H9 (cell line): ENCODE data around the gene DARS1. TPM values are rescaled to one million over a fixed set of nuclear protein-coding genes. Genes with fewer than 3 reads are reported as not detected.

Experiments used
- DNase-seq: peaks from one replicate; pipeline ENCODE4 v3.0.0-alpha.2; 2017
- H2AFZ ChIP-seq: one replicate; pipeline ENCODE4 v1.6.1; 2013; ENCODE audit warnings: mild to moderate bottlenecking, low read length, control low read depth, moderate library complexity
- H2AK5ac ChIP-seq: 2 replicates; pipeline ENCODE4 v1.6.1; 2013; ENCODE audit warnings: low read length, control low read depth, mixed read lengths; ENCODE audit not compliant: insufficient read length
- H2BK120ac ChIP-seq: one replicate; pipeline ENCODE4 v1.6.1; 2013; ENCODE audit warnings: low read depth, mild to moderate bottlenecking, low read length, control low read depth, inconsistent platforms; ENCODE audit not compliant: poor library complexity, severe bottlenecking
- H2BK12ac ChIP-seq: 2 replicates; pipeline ENCODE4 v1.6.1; 2013; ENCODE audit warnings: low read length, control low read depth, mixed read lengths, low read depth; ENCODE audit not compliant: insufficient read length
- H2BK15ac ChIP-seq: 2 replicates; pipeline ENCODE4 v1.6.1; 2013; ENCODE audit warnings: low read depth, low read length, control low read depth
- H2BK20ac ChIP-seq: one replicate; pipeline ENCODE4 v1.6.1; 2013; ENCODE audit warnings: low read depth, mild to moderate bottlenecking, low read length, control low read depth, inconsistent platforms; ENCODE audit not compliant: poor library complexity, severe bottlenecking
- H2BK5ac ChIP-seq: 2 replicates; pipeline ENCODE4 v1.6.1; 2013; ENCODE audit warnings: low read length, control low read depth, mixed read lengths; ENCODE audit not compliant: insufficient read length
- H3K14ac ChIP-seq: 2 replicates; pipeline ENCODE4 v1.6.1; 2013; ENCODE audit warnings: low read length, control low read depth; ENCODE audit not compliant: insufficient read depth
- H3K18ac ChIP-seq: 2 replicates; pipeline ENCODE4 v1.6.1; 2013; ENCODE audit warnings: low read depth, mild to moderate bottlenecking, mixed read lengths, low read length, control low read depth; ENCODE audit not compliant: insufficient read length
- H3K23ac ChIP-seq: 2 replicates; pipeline ENCODE4 v1.6.1; 2013; ENCODE audit warnings: low read length, control low read depth, mixed read lengths, low read depth; ENCODE audit not compliant: insufficient read length
- H3K23me2 ChIP-seq: 2 replicates; pipeline ENCODE4 v1.6.1; 2013; ENCODE audit warnings: low read depth, mild to moderate bottlenecking, mixed read lengths, low read length, control low read depth; ENCODE audit not compliant: insufficient read length, poor library complexity, severe bottlenecking
- H3K27ac ChIP-seq: 2 replicates; pipeline ENCODE4 v1.5.1; 2013; ENCODE audit warnings: low read length, control low read depth, mixed read lengths, low read depth; ENCODE audit not compliant: insufficient read length
- H3K27me3 ChIP-seq: 2 replicates; pipeline ENCODE4 v1.6.1; 2013; ENCODE audit warnings: low read length, control low read depth, inconsistent platforms; ENCODE audit not compliant: insufficient read depth
- H3K4ac ChIP-seq: 2 replicates; pipeline ENCODE4 v1.6.1; 2013; ENCODE audit warnings: low read depth, mild to moderate bottlenecking, control low read depth, inconsistent platforms, low read length, moderate library complexity
- H3K4me1 ChIP-seq: 2 replicates; pipeline ENCODE4 v1.6.1; 2013; ENCODE audit warnings: low read length, control low read depth, inconsistent platforms; ENCODE audit not compliant: insufficient read depth
- H3K4me2 ChIP-seq: 2 replicates; pipeline ENCODE4 v1.6.1; 2013; ENCODE audit warnings: low read length, control low read depth, mixed read lengths; ENCODE audit not compliant: insufficient read length, insufficient read depth
- H3K56ac ChIP-seq: 2 replicates; pipeline ENCODE4 v1.6.1; 2013; ENCODE audit warnings: low read depth, mild to moderate bottlenecking, mixed read lengths, low read length, control low read depth; ENCODE audit not compliant: insufficient read length
- H3K79me1 ChIP-seq: 2 replicates; pipeline ENCODE4 v1.6.1; 2013; ENCODE audit warnings: low read depth, mild to moderate bottlenecking, moderate library complexity, low read length, control low read depth, inconsistent platforms; ENCODE audit not compliant: insufficient read depth, poor library complexity, severe bottlenecking
- H3K79me2 ChIP-seq: 2 replicates; pipeline ENCODE4 v1.6.1; 2013; ENCODE audit warnings: low read length, control low read depth, inconsistent platforms; ENCODE audit not compliant: insufficient read depth
- H3K9ac ChIP-seq: 2 replicates; pipeline ENCODE4 v1.6.1; 2013; ENCODE audit warnings: low read length, control low read depth, mixed read lengths; ENCODE audit not compliant: insufficient read length; ENCODE audit errors: extremely low read depth
- H3K9me3 ChIP-seq: one replicate; pipeline ENCODE4 v1.6.1; 2013; ENCODE audit warnings: low read depth, low read length, inconsistent platforms; ENCODE audit not compliant: control insufficient read depth
- H3T11ph ChIP-seq: one replicate; pipeline ENCODE4 v1.6.1; 2013; ENCODE audit warnings: mild to moderate bottlenecking, low read length, control low read depth, inconsistent platforms
- H4K20me1 ChIP-seq: one replicate; pipeline ENCODE4 v1.6.1; 2013; ENCODE audit not compliant: control insufficient read depth, insufficient read length, insufficient read depth
- H4K5ac ChIP-seq: 2 replicates; pipeline ENCODE4 v1.6.1; 2013; ENCODE audit warnings: low read depth, mild to moderate bottlenecking, mixed read lengths, low read length, control low read depth; ENCODE audit not compliant: insufficient read length
- H4K8ac ChIP-seq: replicated peaks from 2 replicates; pipeline ENCODE4 v1.6.1; 2013; ENCODE audit warnings: low read length, control low read depth, mixed read lengths, low read depth; ENCODE audit not compliant: insufficient read length
- H4K91ac ChIP-seq: 2 replicates; pipeline ENCODE4 v1.6.1; 2013; ENCODE audit warnings: low read depth, mild to moderate bottlenecking, moderate library complexity, mixed read lengths, low read length, control low read depth; ENCODE audit not compliant: insufficient read length
- H3K27ac Mint-ChIP-seq, 3 experiments: 2 replicates in 2 of 3; 3 replicates in 1 of 3; pipeline ENCODE4 v1.8.0; 2020 to 2021; ENCODE audit warnings: mixed read lengths in 3 of 3, mild to moderate bottlenecking in 1 of 3, moderate library complexity in 1 of 3
- H3K27me3 Mint-ChIP-seq: 2 replicates; pipeline ENCODE4 v1.8.0; 2021; ENCODE audit warnings: low read depth, mild to moderate bottlenecking, moderate library complexity, mixed read lengths
- H3K36me3 Mint-ChIP-seq, 3 experiments: 2 replicates in 2 of 3; 3 replicates in 1 of 3; pipeline ENCODE4 v1.8.0; 2020 to 2021; ENCODE audit warnings: low read depth in 3 of 3, mixed read lengths in 3 of 3; ENCODE audit not compliant: insufficient read depth in 1 of 3
- H3K4me1 Mint-ChIP-seq, 2 experiments: 2 replicates each; pipeline ENCODE4 v1.8.0; 2020; ENCODE audit warnings: mixed read lengths in 2 of 2
- H3K4me3 Mint-ChIP-seq, 2 experiments: 2 replicates in 1 of 2; 3 replicates in 1 of 2; pipeline ENCODE4 v1.8.0; 2020 to 2021; ENCODE audit warnings: mild to moderate bottlenecking in 2 of 2, mixed read lengths in 2 of 2, moderate library complexity in 1 of 2
- H3K9me3 Mint-ChIP-seq, 2 experiments: 2 replicates in 1 of 2; 3 replicates in 1 of 2; pipeline ENCODE4 v1.8.0; 2020; ENCODE audit warnings: mild to moderate bottlenecking in 2 of 2, mixed read lengths in 2 of 2, moderate library complexity in 1 of 2
- CTCF ChIP-seq: fragments of 200-600 bp; sonication (generic); conservative IDR thresholded peaks from 3 replicates; pipeline ENCODE4 v1.8.0; 2021; ENCODE audit warnings: antibody characterized with exemption, mild to moderate bottlenecking
- WGBS: extraction: QIAGEN DNeasy Blood & Tissue Kit; methylation state at CpG from one replicate; pipeline ENCODE4 v1.1.7; 2013; ENCODE audit warnings: missing lambda C conversion rate, low lambda C conversion rate, mixed read lengths; ENCODE audit not compliant: insufficient read length; ENCODE audit errors: extremely low coverage; 5-methylcytosine and 5-hydroxymethylcytosine counted together
- total RNA-seq: library from RNA; stranded (reverse); gene quantifications from 2 replicates; pipeline ENCODE4 v1.2.1, GENCODE V29; 2021

Gene DARS1
- total RNA-seq, 1 experiment from 2014 or later = 117 TPM

- no CpG with 5 or more reads among the region's 4 CpGs for WGBS
- no peak for DNase-seq
- Histone ChIP-seq H3K18ac (no peak overlapping the region), H4K20me1 (no peaks in the 10 kb centered on the region), H3K79me2 (no peaks in the 10 kb centered on the region), H2AK5ac (no peak overlapping the region), H3K79me1 (no peaks in the 10 kb centered on the region), H2BK12ac (no peak overlapping the region), H2BK20ac (no peak overlapping the region), H2BK15ac (no peak overlapping the region), H2BK5ac (no peak overlapping the region), H3K4me2 (no peak overlapping the region), H3T11ph (no peak overlapping the region), H4K5ac (no peak overlapping the region), H3K4ac (no peak overlapping the region), H4K91ac (no peak overlapping the region), H3K14ac (no peak overlapping the region), H2BK120ac (no peak overlapping the region), H3K9me3 (no peaks in the 10 kb centered on the region), H3K23ac (no peak overlapping the region), H3K27me3 (no peaks in the 10 kb centered on the region), H3K56ac (no peak overlapping the region), H3K4me1 (no peaks in the 10 kb centered on the region), H4K8ac (no peak overlapping the region), H3K9ac (no peak overlapping the region), H3K23me2 (no peaks in the 10 kb centered on the region), H2AFZ (no peak overlapping the region), H3K27ac (no peak overlapping the region)
- Mint-ChIP-seq H3K36me3 (peaks cover 7 to 37% (median 36%) of the 10 kb centered on the region in 3 experiments; a peak in 6 of 7 replicates), H3K4me3 (no peak overlapping the region), H3K27me3 (no peaks in the 10 kb centered on the region), H3K9me3 (no peaks in the 10 kb centered on the region), H3K27ac (peak overlapping the region in 1 of 3 experiments; percentile 74; a peak in 1 of 7 replicates), H3K4me1 (peaks cover 3 to 11% of the 10 kb centered on the region in 2 experiments)
- no peak for TF ChIP-seq CTCF
Measured at GRCh38 chr2:135904341-135904989, 81.0 kb downstream of the DARS1 start.
